ENCODE results near the gene CDHR4. TPM values are rescaled to one million over a fixed set of nuclear protein-coding genes. Genes with fewer than 3 reads are reported as not detected.

Gene CDHR4
- total RNA-seq, 2 experiments from 2014 or later, result 0.17 TPM; not detected in 1

DNA sequence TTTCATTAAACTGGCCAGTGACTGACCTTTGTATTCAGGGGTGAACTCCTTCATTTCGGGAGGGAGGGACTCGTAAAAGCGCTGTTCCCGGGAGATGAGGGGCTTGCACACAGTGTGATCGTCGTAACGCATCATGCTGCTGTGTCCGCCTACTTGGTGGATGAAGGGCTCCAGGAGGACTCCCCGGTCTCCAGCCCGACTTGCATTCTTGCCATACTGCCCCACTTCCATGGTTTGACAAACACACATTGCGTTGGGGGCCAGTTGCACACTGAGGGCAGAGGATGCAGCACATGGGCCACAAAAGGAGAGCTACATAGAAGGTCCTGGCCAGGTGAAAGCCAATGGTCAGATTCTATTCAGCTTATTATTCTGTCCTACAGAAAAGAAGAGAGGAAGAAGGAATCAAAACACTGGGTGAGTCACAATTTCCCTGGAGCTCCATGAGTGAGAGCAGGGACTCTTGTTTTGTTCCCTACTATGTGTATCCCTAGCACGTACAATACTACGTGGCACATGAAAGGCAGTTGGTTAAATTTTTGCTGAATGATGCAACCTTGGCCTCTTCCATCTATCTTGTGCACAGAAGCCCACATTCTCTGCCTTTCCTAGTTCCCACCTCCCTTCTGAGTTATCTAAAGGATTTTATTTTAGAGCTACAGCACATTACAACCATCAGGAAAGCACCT lies 51.7 kb downstream of the CDHR4 start:
- TF ChIP-seq, protein P1, sequence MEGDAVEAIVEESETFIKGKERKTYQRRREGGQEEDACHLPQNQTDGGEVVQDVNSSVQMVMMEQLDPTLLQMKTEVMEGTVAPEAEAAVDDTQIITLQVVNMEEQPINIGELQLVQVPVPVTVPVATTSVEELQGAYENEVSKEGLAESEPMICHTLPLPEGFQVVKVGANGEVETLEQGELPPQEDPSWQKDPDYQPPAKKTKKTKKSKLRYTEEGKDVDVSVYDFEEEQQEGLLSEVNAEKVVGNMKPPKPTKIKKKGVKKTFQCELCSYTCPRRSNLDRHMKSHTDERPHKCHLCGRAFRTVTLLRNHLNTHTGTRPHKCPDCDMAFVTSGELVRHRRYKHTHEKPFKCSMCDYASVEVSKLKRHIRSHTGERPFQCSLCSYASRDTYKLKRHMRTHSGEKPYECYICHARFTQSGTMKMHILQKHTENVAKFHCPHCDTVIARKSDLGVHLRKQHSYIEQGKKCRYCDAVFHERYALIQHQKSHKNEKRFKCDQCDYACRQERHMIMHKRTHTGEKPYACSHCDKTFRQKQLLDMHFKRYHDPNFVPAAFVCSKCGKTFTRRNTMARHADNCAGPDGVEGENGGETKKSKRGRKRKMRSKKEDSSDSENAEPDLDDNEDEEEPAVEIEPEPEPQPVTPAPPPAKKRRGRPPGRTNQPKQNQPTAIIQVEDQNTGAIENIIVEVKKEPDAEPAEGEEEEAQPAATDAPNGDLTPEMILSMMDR (IDR thresholded peaks at IDR 0.05), result no peak
- peaks cover 34% of the 10 kb centered on the region for H3K36me3 ChIP-seq (ENCODE audit: insufficient read depth, low read length)

DNA sequence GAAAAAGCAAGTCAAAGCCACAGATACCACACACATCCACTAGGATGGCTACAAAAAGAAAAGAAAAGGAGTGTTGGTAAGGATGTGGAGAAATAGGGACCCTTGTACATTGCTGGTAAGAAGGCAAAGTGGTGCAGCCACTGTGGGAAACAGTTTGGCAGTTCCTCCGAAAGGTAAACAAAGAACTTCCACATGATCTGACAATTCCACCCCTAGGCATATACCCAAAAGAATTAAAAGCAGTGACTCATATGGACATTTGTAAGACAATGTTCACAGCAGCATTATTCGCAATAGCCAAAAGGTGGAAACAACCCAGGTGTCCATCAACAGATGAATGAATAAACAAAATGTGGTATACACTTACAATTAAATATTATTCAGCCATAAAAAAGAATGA lies 53.7 kb downstream of the CDHR4 start:
- TF ChIP-seq, protein P1 (IDR thresholded peaks at IDR 0.05), result no peak
- POLR2A ChIA-PET, result no interaction called here
- no peak for ATAC-seq (ENCODE audit: poor library complexity)
- Mint-ChIP-seq H3K27me3 (no peaks in the 10 kb centered on the region), H3K36me3 (ENCODE audit: low read depth) (peaks cover 62% of the 10 kb centered on the region), H3K4me3 (no peak overlapping the region), H3K9me3 (no peaks in the 10 kb centered on the region), H3K4me1 (ENCODE audit: low read depth) (peaks cover 14% of the 10 kb centered on the region), H3K27ac (no peak overlapping the region)
- Histone ChIP-seq H3K27me3 (ENCODE audit: control insufficient read depth in 1 of 2, insufficient read depth in 2 of 2, low read length in 2 of 2) (no peaks in the 10 kb centered on the region), H3K4me3 (ENCODE audit: low read length) (no peak overlapping the region), H3K27ac (ENCODE audit: low read depth in 1 of 2, low read length in 2 of 2) (no peak overlapping the region), H3K36me3 (ENCODE audit: insufficient read depth, low read length) (peaks cover 40% of the 10 kb centered on the region), H3K4me1 (ENCODE audit: insufficient read depth, low read length) (no peaks in the 10 kb centered on the region), H3K9me3 (ENCODE audit: control insufficient read depth in 1 of 2, insufficient read depth in 1 of 2, low read length in 2 of 2) (no peaks in the 10 kb centered on the region)
- intact Hi-C loops (cut with DNase I, micrococcal nuclease), result no loop called here
- no peak for DNase-seq
- CTCF ChIA-PET, result no interaction called here

More for the DNA sequence above, 51.7 kb downstream of the CDHR4 start:
- H3K27ac ChIP-seq (ENCODE audit: low read depth in 1 of 2, low read length in 2 of 2), result no peak overlapping the region
- H3K4me1 ChIP-seq (ENCODE audit: insufficient read depth, low read length), result no peaks in the 10 kb centered on the region
- Mint-ChIP-seq H3K4me1 (ENCODE audit: low read depth) (peaks cover 16% of the 10 kb centered on the region), H3K4me3 (no peak overlapping the region), H3K9me3 (no peaks in the 10 kb centered on the region), H3K27me3 (no peaks in the 10 kb centered on the region), H3K27ac (no peak overlapping the region), H3K36me3 (ENCODE audit: low read depth) (peaks cover 63% of the 10 kb centered on the region)
- intact Hi-C loops (cut with DNase I, micrococcal nuclease), result no loop called here
- CTCF ChIA-PET, result interaction anchor here (1.7 kb wide), 1 partner anchor 54 kb away, joined by 4 read pairs; no protein-coding TSS in a partner anchor
- ATAC-seq (ENCODE audit: poor library complexity), result no peak
- no peak overlapping the region for H3K4me3 ChIP-seq (ENCODE audit: low read length)
- no peaks in the 10 kb centered on the region for H3K9me3 ChIP-seq (ENCODE audit: control insufficient read depth in 1 of 2, insufficient read depth in 1 of 2, low read length in 2 of 2)
- H3K27me3 ChIP-seq (ENCODE audit: control insufficient read depth in 1 of 2, insufficient read depth in 2 of 2, low read length in 2 of 2), result no peaks in the 10 kb centered on the region
- DNase-seq, result no peak
- POLR2A ChIA-PET, result no interaction called here

Small RNAs within 50 kb of the gene (microRNA-seq; reads per million reads assigned to microRNA genes)
- gene MIR5193 (ENCODE audit: borderline microRNAs expressed, borderline replicate concordance), result 2.6 reads per million, percentile 12 among the genes with 10 or more reads in this experiment

Other genes starting within 250 kb of the CDHR4 start
- under 1 TPM; 0.08 to 0.11 TPM for gene BSN, start 245.4 kb downstream of the CDHR4 start, total RNA-seq
- gene APEH, start 125.5 kb downstream of the CDHR4 start, total RNA-seq, result 10 to 100 TPM; 44.3 to 45.5 TPM
- gene MST1, start 110.4 kb downstream of the CDHR4 start, total RNA-seq, result 1 to 10 TPM; 7.8 TPM
- 10 to 100 TPM; 28.8 to 29.7 TPM for gene RNF123, start 110.3 kb downstream of the CDHR4 start, total RNA-seq
- gene AMIGO3, start 80.2 kb downstream of the CDHR4 start, total RNA-seq, result 1 to 10 TPM in 1 of 2 experiments, under 1 TPM in 1; 0.82 to 1.3 TPM
- gene GMPPB, start 75.9 kb downstream of the CDHR4 start, total RNA-seq, result 10 to 100 TPM; 39.0 to 41.4 TPM
- 10 to 100 TPM; 33.3 to 36.0 TPM for gene IP6K1, start 13.3 kb downstream of the CDHR4 start, total RNA-seq
- gene INKA1, start 3.4 kb upstream of the CDHR4 start, total RNA-seq, result under 1 TPM; 0.85 to 0.87 TPM
- gene UBA7, start 14.1 kb upstream of the CDHR4 start, total RNA-seq, result 100 to 1,000 TPM; 208 to 213 TPM
- gene TRAIP, start 56.7 kb upstream of the CDHR4 start, total RNA-seq, result 1 to 10 TPM; 2.4 TPM
- gene CAMKV, start 70.0 kb upstream of the CDHR4 start, total RNA-seq, result under 1 TPM in 1 of 2 experiments, not detected in 1; 0.28 TPM
- under 1 TPM; 0.55 to 0.89 TPM for gene MST1R, start 104.0 kb upstream of the CDHR4 start, total RNA-seq
- 1 to 10 TPM in 1 of 2 experiments, under 1 TPM in 1; 0.85 to 1.3 TPM for gene MON1A, start 129.9 kb upstream of the CDHR4 start, total RNA-seq
- gene RBM6, start 140.3 kb upstream of the CDHR4 start, total RNA-seq, result 100 to 1,000 TPM in 1 of 2 experiments, 10 to 100 TPM in 1; 99.3 to 106 TPM